ENCODE measurements around the gene DAPK1.

GRCh38 chr9:87498046-87498810 is 561 bp downstream of the DAPK1 start:
- TF ChIP-seq, protein P1, sequence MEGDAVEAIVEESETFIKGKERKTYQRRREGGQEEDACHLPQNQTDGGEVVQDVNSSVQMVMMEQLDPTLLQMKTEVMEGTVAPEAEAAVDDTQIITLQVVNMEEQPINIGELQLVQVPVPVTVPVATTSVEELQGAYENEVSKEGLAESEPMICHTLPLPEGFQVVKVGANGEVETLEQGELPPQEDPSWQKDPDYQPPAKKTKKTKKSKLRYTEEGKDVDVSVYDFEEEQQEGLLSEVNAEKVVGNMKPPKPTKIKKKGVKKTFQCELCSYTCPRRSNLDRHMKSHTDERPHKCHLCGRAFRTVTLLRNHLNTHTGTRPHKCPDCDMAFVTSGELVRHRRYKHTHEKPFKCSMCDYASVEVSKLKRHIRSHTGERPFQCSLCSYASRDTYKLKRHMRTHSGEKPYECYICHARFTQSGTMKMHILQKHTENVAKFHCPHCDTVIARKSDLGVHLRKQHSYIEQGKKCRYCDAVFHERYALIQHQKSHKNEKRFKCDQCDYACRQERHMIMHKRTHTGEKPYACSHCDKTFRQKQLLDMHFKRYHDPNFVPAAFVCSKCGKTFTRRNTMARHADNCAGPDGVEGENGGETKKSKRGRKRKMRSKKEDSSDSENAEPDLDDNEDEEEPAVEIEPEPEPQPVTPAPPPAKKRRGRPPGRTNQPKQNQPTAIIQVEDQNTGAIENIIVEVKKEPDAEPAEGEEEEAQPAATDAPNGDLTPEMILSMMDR (IDR thresholded peaks at IDR 0.05; ENCODE audit: low read length), result no peak
- no peak for TF ChIP-seq EZH2 (IDR thresholded peaks at IDR 0.05; ENCODE audit: borderline replicate concordance, low read length)

Measured in OCI-LY1 (cell line).